AG08395 (cell line): ENCODE data around the gene CLEC16A.

Source experiments
- DNase-seq: peaks from one replicate; pipeline ENCODE4 v3.0.0; 2012; ENCODE audit warnings: mixed read lengths, low spot score

Gene CLEC16A

DNA sequence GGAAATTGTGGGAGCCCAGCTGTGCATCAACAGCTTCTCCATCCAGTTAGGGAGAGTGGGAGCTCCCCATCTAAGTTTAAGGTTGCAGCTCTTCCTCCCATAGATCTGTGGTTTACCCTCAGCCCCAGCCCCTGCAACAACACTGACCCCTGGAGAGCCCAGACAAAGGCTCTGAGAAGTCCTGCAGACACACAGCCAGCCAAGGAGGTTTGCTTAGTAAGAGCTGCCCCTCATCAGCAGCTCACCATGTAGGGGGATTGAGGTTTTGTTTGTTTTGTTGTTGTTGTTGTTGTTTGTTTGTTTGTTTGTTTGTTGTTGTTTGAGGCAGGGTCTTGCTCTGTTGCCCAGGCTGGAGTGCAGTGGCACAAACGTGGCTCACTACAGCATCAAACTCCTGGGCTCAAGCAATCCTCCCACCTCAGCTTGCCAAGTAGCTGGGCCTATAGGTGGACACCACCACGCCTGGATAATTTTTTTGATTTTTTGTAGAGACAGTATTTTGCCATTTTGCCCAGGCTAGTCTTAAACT is 138.6 kb downstream of the CLEC16A start:
- DNase-seq, result no peak

DNA sequence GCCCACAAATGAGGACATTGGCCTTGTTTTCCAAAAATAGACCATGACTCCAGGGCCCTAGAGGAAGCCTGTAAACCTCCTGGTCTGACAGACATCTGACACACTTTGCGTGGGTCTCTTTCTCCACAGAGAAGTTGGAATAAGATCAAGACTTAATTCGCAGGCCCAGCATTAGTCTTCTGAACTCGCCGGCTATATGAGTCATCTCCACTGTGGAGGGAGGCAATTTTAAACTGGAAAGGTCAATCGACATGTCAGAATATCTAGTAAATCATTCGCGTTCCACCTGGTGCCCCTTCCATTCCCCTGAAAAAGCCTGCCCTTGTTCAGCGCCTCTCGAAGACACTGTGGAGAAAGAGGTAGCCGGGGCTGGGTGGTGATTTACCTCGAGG is 140.1 kb downstream of the CLEC16A start:
- DNase-seq, result peak; percentile 68

DNA sequence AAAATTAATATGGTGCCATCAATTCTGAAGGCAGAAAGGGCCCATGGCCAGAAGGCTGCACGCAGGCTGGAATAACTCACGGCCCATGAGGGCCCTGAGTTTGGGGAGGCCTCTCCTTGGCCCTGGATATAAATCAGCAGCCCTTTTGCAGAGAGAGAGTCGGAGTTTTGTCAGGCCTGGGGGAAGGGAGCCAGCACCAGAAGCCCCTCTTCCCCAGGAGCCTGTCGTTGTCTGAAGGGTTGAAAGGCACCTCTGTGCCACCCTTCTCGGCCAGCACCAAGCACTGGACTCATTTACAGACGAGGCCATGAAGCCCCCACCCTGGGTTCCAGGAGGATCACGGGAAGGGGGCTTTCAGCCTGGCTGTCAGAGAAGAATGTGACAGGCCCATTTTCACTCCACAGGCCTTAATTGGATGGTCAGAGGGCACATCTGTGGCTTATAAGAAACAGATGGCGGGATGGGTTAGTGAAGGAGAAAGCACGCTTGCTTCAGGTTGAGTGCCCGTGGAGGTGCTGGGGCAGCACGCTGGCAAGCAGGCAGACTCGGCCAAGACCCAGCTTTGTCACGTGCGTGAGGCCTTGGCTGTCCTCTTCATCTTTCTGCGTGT is 140.6 kb downstream of the CLEC16A start:
- DNase-seq, result no peak

DNA sequence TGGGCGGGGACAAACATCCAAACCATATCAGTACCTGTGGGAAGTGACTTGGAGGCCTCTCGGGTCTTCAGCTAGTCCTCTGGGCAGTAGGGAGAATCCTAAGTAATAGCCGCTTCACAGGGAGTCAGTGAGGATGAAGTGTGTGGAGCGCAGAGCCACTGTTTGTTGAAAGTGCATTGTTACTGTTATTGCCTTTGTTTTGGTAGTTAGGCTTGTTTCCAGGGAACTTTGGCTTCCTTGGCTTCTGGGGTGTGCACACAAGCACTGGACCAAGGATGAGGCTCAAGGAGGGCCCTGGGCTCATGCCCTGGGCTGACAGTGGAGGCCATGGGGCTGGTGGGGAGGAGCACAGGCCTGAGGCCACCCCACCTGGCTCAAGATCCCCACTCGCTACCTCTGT is 141.6 kb downstream of the CLEC16A start:
- no peak for DNase-seq

GRCh38 chr16:11087691-11088073 is 143.3 kb downstream of the CLEC16A start:
- DNase-seq, result no peak

- peak; percentile 19 for DNase-seq
Measured at GRCh38 chr16:11088074-11088730, 143.8 kb downstream of the CLEC16A start.

GRCh38 chr16:11088831-11089230 is 144.5 kb downstream of the CLEC16A start:
- DNase-seq, result no peak

- no peak for DNase-seq
Measured at GRCh38 chr16:11089504-11090124, 145.2 kb downstream of the CLEC16A start.

DNA sequence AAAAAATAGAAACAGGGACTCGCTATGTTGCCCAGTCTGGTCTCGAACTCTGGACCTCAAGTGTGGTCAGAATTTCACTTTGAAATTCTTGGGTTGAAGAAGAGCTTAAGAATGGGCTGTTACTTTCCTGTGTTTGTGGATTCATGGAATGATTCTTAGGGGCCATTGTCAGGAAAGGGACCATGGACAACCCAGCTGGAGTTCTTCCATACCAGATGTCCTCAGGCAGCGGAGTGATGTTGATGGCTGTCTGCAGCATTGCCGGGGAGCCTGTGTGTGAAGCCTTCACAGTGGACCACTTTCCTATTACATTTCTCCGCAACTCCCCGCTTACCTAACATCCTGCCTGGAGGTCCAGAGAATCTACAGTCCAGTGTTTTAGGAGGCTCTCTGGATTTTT is 145.9 kb downstream of the CLEC16A start:
- DNase-seq, result no peak

GRCh38 chr16:11091021-11091785 is 146.8 kb downstream of the CLEC16A start:
- DNase-seq, result no peak

- no peak for DNase-seq
Measured at GRCh38 chr16:11092788-11093571, 148.6 kb downstream of the CLEC16A start.

DNA sequence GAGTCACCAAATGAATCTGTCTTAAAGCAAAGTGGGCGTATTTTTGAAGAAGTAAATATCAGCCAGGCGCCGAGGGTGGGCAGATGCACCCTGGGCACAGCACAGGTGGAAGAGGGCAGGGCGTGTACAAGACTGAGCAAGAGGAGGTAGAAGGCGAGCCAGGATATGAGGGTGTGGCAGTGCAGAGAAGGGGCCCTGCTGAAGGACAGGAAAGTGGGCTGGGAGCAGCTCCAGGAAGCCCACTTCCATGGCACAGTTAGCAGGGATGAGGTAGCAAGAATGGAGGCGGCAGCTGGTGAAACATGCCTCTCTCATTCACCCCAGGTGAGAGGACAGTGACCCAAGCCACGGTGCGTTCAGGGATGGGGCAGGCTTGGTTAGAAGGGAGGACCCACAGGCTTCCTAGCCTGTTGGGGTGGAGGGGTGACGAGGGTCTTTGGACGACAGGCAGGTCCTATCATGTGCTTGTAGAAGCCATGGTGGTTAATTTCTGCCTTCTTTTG is 149.3 kb downstream of the CLEC16A start:
- DNase-seq, result no peak

GRCh38 chr16:11094075-11094856 is 149.9 kb downstream of the CLEC16A start:
- DNase-seq, result no peak

DNA sequence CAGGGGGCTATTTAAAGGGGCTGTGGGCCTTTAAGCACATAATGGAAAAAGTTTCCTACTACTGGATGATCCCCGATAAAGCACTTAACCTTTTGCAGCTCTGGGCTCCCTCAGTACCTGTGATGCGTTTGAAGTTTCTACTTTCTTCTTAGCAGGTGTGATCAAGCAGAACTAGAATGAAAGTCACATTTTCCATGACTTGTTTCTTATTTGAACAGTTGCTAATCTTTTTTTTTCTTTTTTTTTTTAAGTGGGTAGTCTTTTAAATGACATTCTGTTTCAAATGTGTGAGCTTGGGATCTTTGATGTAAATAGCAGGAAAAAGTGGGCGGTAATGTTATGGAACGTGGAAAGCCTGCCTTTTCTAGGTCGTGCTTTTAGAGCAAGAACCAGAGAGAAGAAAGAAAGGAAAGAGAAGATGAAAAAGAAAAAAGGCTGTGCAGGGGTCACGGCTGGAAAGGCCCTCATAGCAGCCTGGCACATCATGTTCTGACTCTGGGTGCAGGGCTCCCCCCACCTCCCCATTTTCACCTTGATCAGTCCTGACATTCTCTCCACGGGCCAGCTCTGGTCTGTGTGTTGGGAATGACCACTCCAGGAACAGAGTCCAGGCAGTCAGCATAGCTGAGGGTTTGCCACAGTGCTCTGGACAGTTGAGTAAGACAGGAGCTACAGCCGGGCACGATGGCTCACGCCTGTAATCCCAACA is 150.6 kb downstream of the CLEC16A start:
- DNase-seq, result no peak

DNA sequence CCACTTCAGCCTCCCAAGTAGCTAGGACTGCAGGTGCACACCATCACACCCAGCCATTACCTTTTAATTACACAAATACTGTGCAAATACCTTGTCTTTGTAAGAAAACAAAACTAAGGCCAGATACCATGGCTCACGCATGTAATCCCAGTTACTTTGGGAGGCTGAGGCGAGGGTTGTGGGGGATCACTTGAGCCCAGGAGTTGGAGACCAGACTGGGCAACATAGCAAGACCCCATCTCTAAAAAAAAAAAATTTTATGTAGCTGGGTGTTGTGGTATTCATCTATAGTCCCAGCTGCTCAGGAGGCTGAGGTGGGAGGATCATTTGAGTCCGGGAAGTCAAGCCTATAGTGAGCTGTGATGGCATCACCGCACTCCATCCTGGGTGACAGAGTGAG is 151.6 kb downstream of the CLEC16A start:
- DNase-seq, result no peak

DNA sequence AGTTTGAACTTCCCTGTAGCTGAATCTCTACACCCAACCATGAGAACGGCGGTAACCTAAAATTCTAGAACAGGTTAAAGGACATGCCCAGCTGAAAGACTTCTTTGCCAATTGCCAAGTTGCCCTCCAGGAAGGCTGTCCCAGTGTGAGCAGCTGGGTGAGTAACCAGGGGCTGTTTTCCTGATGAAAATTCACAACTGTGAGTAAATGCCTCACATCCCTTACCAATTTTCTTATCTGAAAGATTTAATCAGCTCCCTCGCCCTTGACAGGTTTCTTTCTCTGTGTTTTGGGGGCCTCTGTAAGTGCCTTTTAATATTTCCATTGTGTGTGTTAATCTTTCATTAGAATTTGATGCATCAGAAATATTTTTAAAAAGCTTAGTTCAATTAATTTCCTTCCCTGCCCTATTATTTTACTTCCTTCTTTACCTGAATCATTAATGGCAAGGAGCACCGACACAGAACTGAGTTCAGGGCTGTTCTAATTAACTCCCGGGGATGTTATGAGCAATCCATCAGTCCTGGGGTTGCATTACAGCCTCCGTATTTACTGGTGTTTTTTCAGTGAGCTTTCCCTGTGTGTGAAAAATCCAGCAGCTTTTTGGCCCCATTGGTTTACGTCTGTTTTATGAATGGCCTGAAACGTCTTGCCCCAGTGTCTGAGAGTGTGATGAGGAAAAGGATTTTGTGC is 152.9 kb downstream of the CLEC16A start:
- DNase-seq, result no peak

- DNase-seq, result no peak
Measured at GRCh38 chr16:11097787-11098167, 153.4 kb downstream of the CLEC16A start.

DNA sequence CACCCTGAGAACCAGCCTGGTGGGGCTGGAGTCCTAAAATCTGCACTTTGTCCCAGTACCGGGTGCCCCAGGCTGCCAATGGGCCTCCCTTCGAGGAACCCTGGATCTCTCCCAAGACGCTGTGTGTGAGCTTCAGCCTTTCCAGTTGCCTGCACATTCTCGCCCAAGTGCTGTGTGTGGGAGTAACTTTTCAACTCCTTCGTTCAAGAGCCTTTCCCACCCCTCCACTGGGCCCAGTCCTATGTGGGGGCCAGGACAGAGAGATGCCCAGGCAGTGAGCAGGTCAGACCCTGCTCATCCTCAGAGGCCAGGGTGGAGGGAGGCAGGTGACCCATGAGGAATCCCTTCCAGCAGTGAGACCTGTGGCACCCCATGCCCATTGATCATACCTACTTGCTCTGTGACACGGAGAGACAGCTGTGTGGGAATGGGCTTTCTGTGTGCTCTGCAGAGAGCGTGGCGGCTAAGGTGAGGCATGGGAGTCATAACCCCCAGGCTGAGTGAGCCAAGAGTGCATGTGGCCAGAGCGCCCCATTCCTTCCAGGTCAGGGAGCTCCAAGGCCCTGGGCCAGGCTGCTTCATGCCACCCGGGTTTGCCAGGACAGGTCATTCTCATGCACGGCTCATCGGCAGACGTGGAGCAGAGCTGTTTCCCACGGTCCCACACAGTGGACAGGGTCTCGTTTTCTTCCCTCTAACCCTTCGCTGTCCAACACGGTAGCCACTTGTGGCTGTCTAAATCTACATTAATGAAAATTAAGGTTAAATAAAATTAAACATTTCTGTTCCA is 154.4 kb downstream of the CLEC16A start:
- no peak for DNase-seq
